Coronary artery (tissue), 2 donors: Measurements from ENCODE around the gene TNFRSF18.
A peak's percentile ranks its signal among the peaks of the same experiment; 100 is the strongest.

ENCODE experiments used
- DNase-seq: peaks from one replicate; pipeline ENCODE4 v3.0.0-alpha.2; 2017; ENCODE audit warnings: low spot score
- H3K27ac ChIP-seq, 2 donors: fragments of 200-600 bp; sonication (generic); one replicate each; pipeline ENCODE4 v1.5.1; 2016 to 2019
- H3K4me3 ChIP-seq: fragments of 200-600 bp; sonication (generic); 2 replicates; pipeline ENCODE4 v1.5.1; 2016; ENCODE audit warnings: mild to moderate bottlenecking, moderate library complexity
- TF ChIP-seq, protein P1 (sequence below): fragments of 200-600 bp; sonication (generic); IDR thresholded peaks from one replicate; pipeline ENCODE4 v1.5.1; 2019; ENCODE audit warnings: antibody characterized with exemption

Gene TNFRSF18

DNA sequence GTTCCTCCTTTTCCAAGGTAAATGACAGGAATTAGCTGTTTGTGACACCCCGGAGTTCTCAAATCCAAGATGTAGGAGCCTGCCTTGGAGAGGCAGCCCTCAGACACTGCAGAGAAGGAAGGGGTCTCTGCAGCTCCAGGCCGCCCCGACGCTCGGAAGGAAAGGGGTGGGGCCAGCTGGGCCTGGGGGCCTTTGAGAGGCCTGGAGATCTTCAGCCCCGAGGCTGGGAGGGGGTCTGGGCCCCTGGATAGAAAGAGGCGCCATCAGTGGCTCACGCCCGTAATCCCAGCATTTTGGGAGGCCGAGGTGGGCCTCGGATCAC is 1.1 kb upstream of the TNFRSF18 start:
- Histone ChIP-seq H3K27ac (no peak overlapping the region), H3K4me3 (no peak overlapping the region)
- DNase-seq = no peak
- TF ChIP-seq, protein P1, sequence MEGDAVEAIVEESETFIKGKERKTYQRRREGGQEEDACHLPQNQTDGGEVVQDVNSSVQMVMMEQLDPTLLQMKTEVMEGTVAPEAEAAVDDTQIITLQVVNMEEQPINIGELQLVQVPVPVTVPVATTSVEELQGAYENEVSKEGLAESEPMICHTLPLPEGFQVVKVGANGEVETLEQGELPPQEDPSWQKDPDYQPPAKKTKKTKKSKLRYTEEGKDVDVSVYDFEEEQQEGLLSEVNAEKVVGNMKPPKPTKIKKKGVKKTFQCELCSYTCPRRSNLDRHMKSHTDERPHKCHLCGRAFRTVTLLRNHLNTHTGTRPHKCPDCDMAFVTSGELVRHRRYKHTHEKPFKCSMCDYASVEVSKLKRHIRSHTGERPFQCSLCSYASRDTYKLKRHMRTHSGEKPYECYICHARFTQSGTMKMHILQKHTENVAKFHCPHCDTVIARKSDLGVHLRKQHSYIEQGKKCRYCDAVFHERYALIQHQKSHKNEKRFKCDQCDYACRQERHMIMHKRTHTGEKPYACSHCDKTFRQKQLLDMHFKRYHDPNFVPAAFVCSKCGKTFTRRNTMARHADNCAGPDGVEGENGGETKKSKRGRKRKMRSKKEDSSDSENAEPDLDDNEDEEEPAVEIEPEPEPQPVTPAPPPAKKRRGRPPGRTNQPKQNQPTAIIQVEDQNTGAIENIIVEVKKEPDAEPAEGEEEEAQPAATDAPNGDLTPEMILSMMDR = no peak

DNA sequence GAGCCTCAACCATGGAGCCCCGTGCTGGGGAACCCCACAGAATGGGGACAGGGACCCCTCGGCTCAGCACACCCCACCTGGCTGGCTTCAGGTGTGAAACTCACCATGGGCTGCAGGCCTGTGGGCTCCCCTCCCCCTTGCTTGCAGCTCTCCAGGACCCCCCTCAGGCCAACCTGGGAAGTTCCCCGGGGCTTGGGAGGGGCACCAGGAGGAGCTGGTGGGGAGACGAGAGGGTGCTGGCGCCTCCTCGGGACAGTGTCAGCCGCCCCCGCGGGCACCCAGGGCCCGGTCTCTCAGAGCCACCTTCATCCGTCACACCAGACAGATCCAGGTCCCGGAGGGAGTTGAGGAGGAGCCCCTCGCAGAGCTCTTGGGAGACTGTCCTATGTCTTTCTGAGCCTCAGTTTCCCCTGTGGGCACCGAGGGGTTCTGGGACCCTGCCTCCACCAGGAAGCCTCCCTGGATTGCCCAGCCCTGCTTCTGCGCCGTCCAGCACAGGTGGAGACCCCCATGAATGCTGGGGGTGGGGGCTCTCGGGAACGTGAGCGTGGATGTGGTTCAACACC is 657 bp upstream of the TNFRSF18 start:
- Histone ChIP-seq H3K27ac (no peak overlapping the region), H3K4me3 (no peak overlapping the region)
- no peak for DNase-seq
- TF ChIP-seq, protein P1 = no peak

DNA sequence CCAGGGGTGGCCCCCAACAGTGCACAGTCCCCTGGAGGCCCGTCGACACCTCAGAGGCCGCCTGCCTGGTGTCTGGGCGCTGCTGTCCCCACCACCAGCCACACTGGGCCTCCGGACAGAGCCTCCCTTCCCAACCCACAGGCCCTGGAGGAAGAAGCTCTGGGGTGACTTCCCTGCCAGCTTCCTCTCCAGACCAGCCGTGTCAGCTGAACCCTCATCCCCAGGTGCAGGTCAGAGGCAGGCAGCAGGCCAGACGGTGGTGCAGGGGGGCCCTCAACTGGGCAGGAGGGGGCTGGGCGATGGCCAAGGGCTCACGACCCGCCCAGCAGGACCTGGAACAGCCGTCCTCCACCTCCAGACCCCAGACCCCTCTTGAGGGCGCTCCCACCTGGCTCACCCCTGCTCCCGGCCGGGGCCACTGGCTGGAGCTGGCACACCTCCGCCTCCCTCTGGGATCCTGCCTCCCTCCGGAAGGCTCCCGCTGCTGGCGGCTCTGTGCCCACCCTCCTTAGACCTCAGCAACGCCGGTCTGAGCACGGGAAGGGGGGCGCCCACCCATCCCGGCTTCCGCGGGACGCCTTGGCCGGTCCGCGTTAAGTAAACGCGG is 520 bp downstream of the TNFRSF18 start:
- DNase-seq = no peak
- TF ChIP-seq, protein P1 = no peak
- H3K27ac ChIP-seq = no peak overlapping the region
- peak overlapping the region; percentile 63 for H3K4me3 ChIP-seq

DNA sequence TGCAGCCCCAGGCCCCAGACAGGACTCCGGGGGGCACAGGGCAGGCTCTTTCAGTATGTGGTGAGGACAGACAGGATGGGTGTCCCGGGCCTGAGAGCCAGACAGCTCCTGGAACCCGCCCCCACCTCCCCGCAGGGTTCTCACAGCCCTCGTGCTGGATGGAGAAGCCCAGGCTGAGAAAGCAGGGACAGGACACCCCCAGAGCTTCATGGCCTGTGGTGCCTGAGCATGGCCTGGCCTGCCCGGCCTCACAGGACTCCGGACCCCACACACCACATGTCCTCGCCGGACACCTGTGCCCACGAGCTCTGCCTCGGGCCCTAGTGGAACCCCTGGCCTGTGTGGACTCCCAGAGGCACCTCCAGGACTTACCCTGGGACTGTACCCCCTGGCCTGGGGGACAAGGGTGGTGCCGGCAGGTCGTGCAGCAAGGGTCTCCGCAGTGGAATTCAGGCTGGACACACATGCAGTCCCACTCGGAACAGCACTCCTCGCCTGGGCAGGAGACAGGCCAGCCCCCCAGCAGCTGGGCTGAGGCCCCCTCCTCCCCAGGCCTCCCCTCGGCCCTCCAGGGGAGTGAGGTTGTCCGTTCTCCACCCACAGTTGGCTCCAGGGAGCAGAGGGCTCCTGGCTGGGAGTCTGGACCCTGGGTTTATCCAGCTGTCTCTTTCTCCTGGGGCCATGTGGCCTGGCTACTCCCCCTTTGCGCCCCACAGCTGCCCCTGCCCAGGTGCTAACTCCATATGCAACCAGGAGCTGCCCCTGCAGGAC is 1.2 kb downstream of the TNFRSF18 start:
- DNase-seq = no peak
- Histone ChIP-seq H3K4me3 (no peak overlapping the region), H3K27ac (no peak overlapping the region)
- TF ChIP-seq, protein P1 = no peak

DNA sequence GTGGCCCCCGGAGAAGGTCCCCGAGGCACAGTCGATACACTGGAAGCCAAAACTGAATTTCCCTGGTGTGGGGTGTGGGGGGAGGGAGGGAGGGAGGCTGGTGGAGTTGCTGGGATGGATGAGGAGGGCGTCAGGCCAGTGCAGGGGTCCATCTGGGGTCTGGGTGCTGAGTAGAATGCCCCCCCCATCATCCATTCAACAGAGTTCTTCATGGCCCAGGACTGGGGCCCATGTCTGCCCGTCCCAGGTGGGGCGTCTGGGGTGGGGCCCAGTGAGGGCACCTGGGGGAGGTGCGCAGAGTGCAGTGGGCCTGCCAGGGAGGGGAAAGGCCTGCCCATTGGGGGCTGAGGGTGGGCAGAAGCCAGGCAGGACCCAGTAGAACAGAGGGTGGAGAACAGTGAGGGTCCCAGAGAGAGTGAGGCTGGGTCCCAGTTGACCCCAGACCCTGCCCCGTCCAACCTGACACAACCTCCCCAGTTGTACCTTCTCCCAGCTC is 1.9 kb downstream of the TNFRSF18 start:
- TF ChIP-seq, protein P1 = no peak
- DNase-seq = no peak
- no peak overlapping the region for H3K27ac ChIP-seq
- no peak overlapping the region for H3K4me3 ChIP-seq

DNA sequence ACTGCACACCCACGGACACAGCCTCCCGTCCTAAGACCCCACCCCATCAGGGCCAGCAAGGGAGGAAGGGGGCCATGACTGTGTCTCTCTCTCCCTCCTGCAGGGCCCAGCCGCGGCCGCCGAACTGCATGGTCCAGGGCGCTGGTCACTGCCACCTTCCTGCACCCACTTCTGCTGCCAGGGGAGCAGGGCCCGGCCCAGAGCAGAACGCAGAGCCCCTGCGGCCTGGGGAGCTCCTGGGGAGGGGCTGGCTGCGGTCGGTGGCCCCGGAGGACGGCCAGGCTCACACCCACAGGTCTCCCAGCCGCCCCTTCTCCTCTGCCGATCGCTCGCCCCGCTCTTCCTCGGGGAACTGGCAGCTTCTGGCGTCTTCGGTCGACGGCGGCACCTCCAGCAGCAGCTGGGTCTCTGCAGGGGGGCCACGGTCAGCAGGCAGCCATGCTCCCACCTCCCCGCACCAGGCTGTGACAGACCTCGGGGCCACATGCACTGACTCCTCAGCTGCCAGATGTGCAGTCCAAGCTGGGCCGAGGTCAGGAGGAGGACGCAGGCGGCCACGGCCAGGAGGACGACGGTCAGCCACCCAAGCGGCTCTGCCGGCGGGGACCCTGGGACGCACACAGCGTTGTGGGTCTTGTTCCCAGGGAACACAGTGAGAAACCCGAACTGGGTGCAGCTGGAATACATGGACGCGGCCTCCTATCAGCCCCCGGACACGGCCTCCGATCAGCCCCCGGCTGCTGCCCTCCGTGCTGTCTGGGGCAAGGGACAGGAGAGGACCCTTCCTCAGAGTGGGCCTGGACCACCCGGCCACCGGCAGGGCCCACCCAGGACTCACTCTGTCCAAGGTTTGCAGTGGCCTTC is 2.6 kb downstream of the TNFRSF18 start:
- Histone ChIP-seq H3K27ac (no peak overlapping the region), H3K4me3 (no peak overlapping the region)
- DNase-seq = no peak
- TF ChIP-seq, protein P1 = no peak
